ENCODE results near the gene SERINC2.
"Not testable (repeated sequence)": the region's sequence is repeated elsewhere in the genome, so short reads cannot be mapped to it uniquely, and the experiment has no call there.

The SERINC2 gene

DNA sequence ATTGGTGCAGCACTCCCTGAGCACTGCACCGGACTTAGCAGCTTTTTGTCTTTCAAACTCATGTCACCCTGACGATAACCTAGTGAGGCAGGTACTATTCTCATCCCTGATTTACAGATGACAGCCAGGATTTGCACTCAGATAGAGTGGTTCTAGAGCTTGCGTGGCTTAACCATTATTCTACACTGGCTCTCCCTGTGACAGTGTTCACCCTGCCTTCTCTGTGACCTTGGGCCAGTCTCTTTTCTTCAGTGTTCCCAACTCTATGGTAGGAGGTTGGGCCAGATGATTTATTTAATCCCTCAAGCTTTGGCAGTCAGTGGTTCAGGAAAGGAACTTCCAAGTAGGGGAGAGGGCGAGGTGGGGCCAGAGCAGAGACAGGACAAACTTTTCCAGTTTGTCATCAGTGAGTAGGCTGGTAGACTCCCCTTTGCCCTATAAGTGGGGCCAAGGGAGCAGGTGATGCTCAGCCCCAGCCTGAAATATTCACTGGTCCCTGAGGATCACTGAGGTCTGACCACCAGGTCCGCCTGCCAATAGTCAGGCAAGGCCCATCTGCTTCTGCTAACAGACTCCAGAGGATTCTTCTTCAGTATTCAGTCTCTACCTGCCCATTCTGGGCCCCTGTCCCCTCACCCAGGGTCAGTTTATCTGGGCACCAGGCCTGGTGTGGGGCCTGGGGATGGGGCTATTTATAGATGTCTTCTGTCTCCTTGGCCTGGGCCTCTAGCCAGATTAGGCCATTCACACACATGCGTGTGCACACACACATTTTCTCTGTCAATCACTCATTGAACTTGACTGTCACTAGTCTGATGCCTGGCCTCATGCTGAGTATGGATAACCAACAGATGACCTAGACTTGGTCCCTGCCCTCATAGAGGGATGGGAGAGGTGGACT lies 31.4 kb upstream of the SERINC2 start:
- H3K4me3 ChIP-seq (ENCODE audit: low read depth, low read length), result no peak overlapping the region
- TF ChIP-seq, protein P1, sequence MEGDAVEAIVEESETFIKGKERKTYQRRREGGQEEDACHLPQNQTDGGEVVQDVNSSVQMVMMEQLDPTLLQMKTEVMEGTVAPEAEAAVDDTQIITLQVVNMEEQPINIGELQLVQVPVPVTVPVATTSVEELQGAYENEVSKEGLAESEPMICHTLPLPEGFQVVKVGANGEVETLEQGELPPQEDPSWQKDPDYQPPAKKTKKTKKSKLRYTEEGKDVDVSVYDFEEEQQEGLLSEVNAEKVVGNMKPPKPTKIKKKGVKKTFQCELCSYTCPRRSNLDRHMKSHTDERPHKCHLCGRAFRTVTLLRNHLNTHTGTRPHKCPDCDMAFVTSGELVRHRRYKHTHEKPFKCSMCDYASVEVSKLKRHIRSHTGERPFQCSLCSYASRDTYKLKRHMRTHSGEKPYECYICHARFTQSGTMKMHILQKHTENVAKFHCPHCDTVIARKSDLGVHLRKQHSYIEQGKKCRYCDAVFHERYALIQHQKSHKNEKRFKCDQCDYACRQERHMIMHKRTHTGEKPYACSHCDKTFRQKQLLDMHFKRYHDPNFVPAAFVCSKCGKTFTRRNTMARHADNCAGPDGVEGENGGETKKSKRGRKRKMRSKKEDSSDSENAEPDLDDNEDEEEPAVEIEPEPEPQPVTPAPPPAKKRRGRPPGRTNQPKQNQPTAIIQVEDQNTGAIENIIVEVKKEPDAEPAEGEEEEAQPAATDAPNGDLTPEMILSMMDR (IDR thresholded peaks at IDR 0.05; ENCODE audit: insufficient read depth, low read length, missing control alignments), result no peak
- no peak for DNase-seq (ENCODE audit: low read depth, low spot score)
- ChIA-PET CTCF (interaction anchor here (11.7 kb wide), 1 partner anchor 13 kb away, joined by 84 read pairs; no protein-coding TSS in a partner anchor), POLR2A (no interaction called here)

DNA sequence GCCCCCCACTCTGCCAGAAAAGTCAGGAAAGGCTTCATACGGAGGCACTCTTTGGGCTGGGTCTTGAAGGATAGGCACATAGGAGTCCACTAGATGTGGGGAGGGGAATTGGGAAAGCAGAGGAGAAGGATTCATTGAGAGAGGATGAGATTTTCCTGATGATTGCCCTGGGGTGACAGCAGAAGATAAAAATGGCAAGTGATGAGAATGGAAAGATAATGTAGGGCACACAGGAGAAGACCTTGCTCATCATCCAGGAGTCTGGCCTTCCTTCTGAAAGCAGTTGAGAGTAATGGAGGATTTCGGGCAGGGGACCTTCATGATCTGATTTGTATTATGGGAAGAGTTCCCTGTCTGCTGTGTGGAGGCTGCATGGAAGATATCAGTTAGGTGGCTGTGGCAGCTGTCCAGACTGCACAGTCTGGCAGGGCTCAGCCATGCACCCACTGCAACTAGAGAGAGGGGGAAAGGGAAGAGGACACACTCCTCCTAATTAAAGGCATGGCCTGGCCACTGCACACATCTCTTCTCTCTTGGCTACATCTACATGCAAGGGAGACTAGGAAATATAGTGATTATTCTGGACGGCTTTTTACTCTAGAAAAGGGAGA lies 30.5 kb upstream of the SERINC2 start:
- CTCF ChIA-PET, result interaction anchor here (1.7 to 4.4 kb wide), 3 partner anchors 13 to 167 kb away, joined by 6 to 70 read pairs (median 25); no protein-coding TSS in a partner anchor
- POLR2A ChIA-PET, result no interaction called here
- no peak for DNase-seq (ENCODE audit: low read depth, low spot score)
- H3K4me3 ChIP-seq (ENCODE audit: low read depth, low read length), result no peak overlapping the region
- TF ChIP-seq, protein P1 (IDR thresholded peaks at IDR 0.05; ENCODE audit: insufficient read depth, low read length, missing control alignments), result no peak

DNA sequence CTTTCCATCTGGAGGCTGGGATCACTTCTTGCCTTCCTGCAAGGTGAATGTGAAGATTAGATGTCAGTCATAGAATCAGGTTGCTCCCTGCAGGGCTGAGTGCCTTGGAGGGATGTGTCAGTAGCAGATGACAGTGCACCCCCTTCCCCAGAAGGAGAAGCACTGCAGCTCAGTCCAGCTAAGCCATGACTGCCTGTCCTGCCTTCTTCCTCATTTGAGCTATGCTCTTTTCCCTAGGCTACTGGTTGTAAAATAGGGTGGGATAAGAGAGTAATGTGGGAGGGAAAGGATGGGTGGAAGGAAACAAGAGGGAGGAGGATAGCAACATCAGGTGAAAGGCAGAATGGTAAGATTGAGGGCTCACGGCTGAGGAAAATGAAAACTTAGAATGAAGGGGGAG lies 29.0 kb upstream of the SERINC2 start:
- no peak overlapping the region for H3K4me3 ChIP-seq (ENCODE audit: low read depth, low read length)
- DNase-seq (ENCODE audit: low read depth, low spot score), result no peak
- TF ChIP-seq, protein P1 (IDR thresholded peaks at IDR 0.05; ENCODE audit: insufficient read depth, low read length, missing control alignments), result no peak
- CTCF ChIA-PET, result interaction anchor here (0.9 to 4.4 kb wide), 4 partner anchors 10 to 165 kb away, joined by 4 to 70 read pairs (median 16); no protein-coding TSS in a partner anchor
- POLR2A ChIA-PET, result no interaction called here

DNA sequence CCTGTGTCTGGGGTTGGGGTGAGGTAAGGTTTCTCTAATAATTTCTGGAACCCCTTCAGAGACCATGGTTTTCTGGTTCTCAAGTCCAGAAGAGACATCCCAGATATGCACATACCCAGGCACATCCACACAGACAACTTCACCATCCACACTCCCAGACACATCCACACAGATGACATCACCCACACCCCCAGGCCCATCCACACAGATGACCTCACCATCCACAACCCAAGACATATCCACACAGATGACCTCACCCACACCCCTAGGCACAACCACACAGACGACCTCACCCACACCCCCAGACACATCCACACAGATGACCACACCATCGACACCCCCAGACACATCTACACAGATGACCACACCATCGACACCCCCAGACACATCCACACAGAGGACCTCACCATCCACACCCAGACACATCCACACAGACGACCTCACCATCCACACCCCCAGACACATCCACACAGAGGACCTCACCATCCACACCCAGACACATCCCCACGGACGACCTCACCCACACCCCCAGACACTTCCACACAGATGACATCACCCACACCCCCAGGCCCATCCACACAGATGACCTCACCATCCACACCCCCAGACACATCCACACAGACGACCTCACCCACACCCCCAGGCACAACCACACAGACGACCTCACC lies 26.3 kb upstream of the SERINC2 start:
- POLR2A ChIA-PET; H3K4me3 ChIP-seq (ENCODE audit: low read depth, low read length); DNase-seq (ENCODE audit: low read depth, low spot score): not testable (repeated sequence)
- CTCF ChIA-PET, result interaction anchor here (1.2 to 4.4 kb wide), 3 partner anchors 9 to 162 kb away, joined by 3 to 70 read pairs (median 25); no protein-coding TSS in a partner anchor

DNA sequence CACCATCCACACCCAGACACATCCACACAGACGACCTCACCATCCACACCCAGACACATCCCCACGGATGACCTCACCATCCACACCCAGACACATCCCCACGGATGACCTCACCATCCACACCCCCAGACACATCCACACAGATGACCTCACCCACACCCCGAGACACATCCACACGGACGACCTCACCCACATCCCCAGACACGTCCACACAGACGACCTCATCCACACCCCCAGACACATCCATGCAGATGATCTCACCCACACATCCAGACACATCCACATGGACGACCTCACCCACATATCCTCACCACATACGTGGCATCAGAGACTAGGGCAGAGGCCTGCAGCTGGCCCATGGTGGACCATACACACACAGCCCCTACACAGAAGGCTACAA lies 25.4 kb upstream of the SERINC2 start:
- ChIA-PET CTCF (no interaction called here), POLR2A (no interaction called here)
- TF ChIP-seq, protein P1 (IDR thresholded peaks at IDR 0.05; ENCODE audit: insufficient read depth, low read length, missing control alignments), result no peak
- no peak overlapping the region for H3K4me3 ChIP-seq (ENCODE audit: low read depth, low read length)
- DNase-seq (ENCODE audit: low read depth, low spot score), result no peak

DNA sequence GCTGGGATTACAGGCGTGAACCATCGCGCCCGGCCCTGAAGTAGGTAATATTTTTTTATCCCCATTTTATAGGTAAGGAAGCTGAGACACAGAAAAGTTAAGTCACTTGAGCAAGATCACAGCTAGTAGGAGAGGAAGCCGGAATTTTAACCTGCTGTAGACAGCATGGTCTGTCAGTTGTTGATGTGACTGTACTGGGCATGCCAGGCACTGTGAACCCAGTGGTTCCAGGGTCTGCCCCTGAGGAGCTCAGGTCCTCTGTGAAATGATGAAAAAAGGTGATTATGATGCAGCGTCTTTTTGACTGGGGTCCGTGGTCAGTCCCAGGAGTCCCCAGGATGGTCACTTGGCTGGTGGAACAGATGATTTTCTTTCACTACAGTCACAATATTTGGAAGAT lies 23.4 kb upstream of the SERINC2 start:
- H3K4me3 ChIP-seq (ENCODE audit: low read depth, low read length), result no peak overlapping the region
- TF ChIP-seq, protein P1 (IDR thresholded peaks at IDR 0.05; ENCODE audit: insufficient read depth, low read length, missing control alignments), result no peak
- DNase-seq (ENCODE audit: low read depth, low spot score), result no peak
- POLR2A ChIA-PET, result no interaction called here
- CTCF ChIA-PET, result interaction anchor here (1.2 to 15.1 kb wide), 4 partner anchors 14 to 160 kb away, joined by 3 to 640 read pairs (median 12); partner anchors contain the start of gene SERINC2
